ENCODE results near the gene HEXD. TPM values are rescaled to one million over a fixed set of nuclear protein-coding genes. Genes with fewer than 3 reads are reported as not detected.

The HEXD gene
- total and polyA plus RNA-seq, 10 of the 15 experiments (the other 5 are each of a cell fraction or from before 2014, with no cell fraction given), result 1.6 to 24.2 (median 7.0) TPM

DNA sequence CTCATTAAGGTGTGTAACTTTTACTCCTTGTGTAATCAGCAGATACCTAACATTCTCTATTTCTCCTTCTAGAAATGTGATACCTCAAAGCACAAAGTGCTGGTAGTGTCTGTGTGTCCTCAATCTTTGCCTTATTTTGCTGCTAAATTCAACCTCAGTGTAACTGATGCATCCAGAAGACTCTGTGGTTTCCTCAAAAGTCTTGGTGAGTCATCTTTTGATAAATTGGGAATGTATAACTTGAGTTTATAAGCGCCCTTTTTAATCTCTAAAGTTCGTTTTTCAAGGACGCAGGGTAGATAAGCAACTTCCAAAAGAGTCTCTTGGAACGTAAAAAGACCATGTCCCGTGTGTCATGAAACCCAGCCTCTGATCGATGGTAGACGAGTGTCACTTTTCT lies 50.5 kb downstream of the HEXD start (continued):
- TF ChIP-seq JUNB (IDR thresholded peaks at IDR 0.05), result no peak

DNA sequence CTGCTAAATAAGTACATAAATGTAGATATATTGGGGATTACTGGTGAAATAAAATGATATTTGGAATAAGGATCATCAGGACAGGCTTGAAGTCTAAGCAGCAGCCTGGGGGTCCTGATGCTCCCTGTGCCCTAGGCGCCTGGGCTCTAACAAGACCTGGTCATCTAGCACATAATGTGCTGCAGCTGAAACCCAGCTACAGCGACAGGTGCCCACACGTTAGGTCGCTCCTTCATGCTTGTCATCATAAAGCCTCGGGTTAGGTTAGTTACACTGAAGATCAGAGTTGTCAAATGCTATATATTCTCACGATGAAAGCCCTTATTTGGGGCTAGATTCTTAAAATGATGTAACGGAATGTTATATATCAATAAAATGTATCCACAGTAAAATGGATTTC lies 51.9 kb downstream of the HEXD start:
- Histone ChIP-seq H3K27ac (ENCODE audit: control insufficient read depth, insufficient read depth) (no peak overlapping the region), H3K9ac (ENCODE audit: control insufficient read depth, insufficient read depth, low read length) (no peak overlapping the region), H3K9me3 (replicated peaks; ENCODE audit: control insufficient read depth, insufficient read depth, low read length) (no peaks in the 10 kb centered on the region), H2AFZ (ENCODE audit: control insufficient read depth, low read depth, low read length) (no peak overlapping the region), H3K36me3 (ENCODE audit: control insufficient read depth in 2 of 2, insufficient read depth in 2 of 2, low read length in 1 of 2) (peaks cover 6 to 36% of the 10 kb centered on the region in 2 experiments), H3K4me3 (no peak overlapping the region), H3K27me3 (replicated peaks in 1 of 2; ENCODE audit: control insufficient read depth in 2 of 2, insufficient read depth in 2 of 2, low read length in 1 of 2) (no peaks in the 10 kb centered on the region), H3K79me2 (ENCODE audit: control insufficient read depth, insufficient read depth, low read length) (no peaks in the 10 kb centered on the region), H3K4me1 (ENCODE audit: control insufficient read depth, insufficient read depth, low read length) (no peaks in the 10 kb centered on the region), H3K4me2 (ENCODE audit: control insufficient read depth, insufficient read depth) (no peak overlapping the region), H4K20me1 (ENCODE audit: control insufficient read depth, insufficient read depth) (no peaks in the 10 kb centered on the region)
- ChIA-PET CTCF (interaction anchor here (0.7 kb wide), 1 partner anchor 575 kb away, joined by 3 read pairs; no protein-coding TSS in a partner anchor), RAD21 (ENCODE audit: unreplicated experiment) (no interaction called here), POLR2A (interaction anchor here (0.6 kb wide), 1 partner anchor 75 kb away, joined by 3 read pairs; no protein-coding TSS in a partner anchor), SMC1A (ENCODE audit: uncharacterized antibody, unreplicated experiment) (no interaction called here)
- 97% methylated on average over 7 of the region's 7 CpGs for whole genome bisulfite sequencing (ENCODE audit: insufficient coverage, insufficient replicate concordance, low lambda C conversion rate, missing lambda C conversion rate)
- in situ Hi-C loops (cut with MboI) (no loop called here), intact Hi-C loops (cut with micrococcal nuclease; ENCODE audit: unreplicated experiment) (no loop called here)
- TF ChIP-seq CREB1 (IDR thresholded peaks at IDR 0.05; ENCODE audit: low read depth), result no peak
- TF ChIP-seq, protein P1, sequence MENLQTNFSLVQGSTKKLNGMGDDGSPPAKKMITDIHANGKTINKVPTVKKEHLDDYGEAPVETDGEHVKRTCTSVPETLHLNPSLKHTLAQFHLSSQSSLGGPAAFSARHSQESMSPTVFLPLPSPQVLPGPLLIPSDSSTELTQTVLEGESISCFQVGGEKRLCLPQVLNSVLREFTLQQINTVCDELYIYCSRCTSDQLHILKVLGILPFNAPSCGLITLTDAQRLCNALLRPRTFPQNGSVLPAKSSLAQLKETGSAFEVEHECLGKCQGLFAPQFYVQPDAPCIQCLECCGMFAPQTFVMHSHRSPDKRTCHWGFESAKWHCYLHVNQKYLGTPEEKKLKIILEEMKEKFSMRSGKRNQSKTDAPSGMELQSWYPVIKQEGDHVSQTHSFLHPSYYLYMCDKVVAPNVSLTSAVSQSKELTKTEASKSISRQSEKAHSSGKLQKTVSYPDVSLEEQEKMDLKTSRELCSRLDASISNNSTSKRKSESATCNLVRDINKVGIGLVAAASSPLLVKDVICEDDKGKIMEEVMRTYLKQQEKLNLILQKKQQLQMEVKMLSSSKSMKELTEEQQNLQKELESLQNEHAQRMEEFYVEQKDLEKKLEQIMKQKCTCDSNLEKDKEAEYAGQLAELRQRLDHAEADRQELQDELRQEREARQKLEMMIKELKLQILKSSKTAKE (IDR thresholded peaks at IDR 0.05; ENCODE audit: low read depth, poor library complexity, severe bottlenecking), result no peak
- no peak for TF ChIP-seq ETV6 (conservative IDR thresholded peaks at IDR 0.05 in 1 of 2, IDR thresholded peaks at IDR 0.05 in 1 of 2; ENCODE audit: borderline replicate concordance in 1 of 2, low read depth in 1 of 2)
- no peak for TF ChIP-seq ASH2L (IDR thresholded peaks at IDR 0.05; ENCODE audit: borderline replicate concordance, low read depth)
- TF ChIP-seq RCOR1 (conservative IDR thresholded peaks at IDR 0.05; ENCODE audit: low read depth, low read length), result no peak
- TF ChIP-seq, protein P2, sequence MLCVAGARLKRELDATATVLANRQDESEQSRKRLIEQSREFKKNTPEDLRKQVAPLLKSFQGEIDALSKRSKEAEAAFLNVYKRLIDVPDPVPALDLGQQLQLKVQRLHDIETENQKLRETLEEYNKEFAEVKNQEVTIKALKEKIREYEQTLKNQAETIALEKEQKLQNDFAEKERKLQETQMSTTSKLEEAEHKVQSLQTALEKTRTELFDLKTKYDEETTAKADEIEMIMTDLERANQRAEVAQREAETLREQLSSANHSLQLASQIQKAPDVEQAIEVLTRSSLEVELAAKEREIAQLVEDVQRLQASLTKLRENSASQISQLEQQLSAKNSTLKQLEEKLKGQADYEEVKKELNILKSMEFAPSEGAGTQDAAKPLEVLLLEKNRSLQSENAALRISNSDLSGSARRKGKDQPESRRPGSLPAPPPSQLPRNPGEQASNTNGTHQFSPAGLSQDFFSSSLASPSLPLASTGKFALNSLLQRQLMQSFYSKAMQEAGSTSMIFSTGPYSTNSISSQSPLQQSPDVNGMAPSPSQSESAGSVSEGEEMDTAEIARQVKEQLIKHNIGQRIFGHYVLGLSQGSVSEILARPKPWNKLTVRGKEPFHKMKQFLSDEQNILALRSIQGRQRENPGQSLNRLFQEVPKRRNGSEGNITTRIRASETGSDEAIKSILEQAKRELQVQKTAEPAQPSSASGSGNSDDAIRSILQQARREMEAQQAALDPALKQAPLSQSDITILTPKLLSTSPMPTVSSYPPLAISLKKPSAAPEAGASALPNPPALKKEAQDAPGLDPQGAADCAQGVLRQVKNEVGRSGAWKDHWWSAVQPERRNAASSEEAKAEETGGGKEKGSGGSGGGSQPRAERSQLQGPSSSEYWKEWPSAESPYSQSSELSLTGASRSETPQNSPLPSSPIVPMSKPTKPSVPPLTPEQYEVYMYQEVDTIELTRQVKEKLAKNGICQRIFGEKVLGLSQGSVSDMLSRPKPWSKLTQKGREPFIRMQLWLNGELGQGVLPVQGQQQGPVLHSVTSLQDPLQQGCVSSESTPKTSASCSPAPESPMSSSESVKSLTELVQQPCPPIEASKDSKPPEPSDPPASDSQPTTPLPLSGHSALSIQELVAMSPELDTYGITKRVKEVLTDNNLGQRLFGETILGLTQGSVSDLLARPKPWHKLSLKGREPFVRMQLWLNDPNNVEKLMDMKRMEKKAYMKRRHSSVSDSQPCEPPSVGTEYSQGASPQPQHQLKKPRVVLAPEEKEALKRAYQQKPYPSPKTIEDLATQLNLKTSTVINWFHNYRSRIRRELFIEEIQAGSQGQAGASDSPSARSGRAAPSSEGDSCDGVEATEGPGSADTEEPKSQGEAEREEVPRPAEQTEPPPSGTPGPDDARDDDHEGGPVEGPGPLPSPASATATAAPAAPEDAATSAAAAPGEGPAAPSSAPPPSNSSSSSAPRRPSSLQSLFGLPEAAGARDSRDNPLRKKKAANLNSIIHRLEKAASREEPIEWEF (IDR thresholded peaks at IDR 0.05; ENCODE audit: insufficient replicate concordance, low read depth, low read length), result no peak
- TF ChIP-seq JUNB (IDR thresholded peaks at IDR 0.05), result no peak
- FAIRE-seq (no peak), DNase-seq (ENCODE audit: low read depth, low spot score) (no peak), ATAC-seq (no peak)
- BruUV-seq (replicated peaks), result no TSS peak

All from GM12878 (cell line).